Measurements from ENCODE around the gene BACE1-AS.

GRCh38 chr11:117282956-117283355 lies 8.2 kb upstream of the BACE1-AS start:
- no peak for TF ChIP-seq CTCF (IDR thresholded peaks at IDR 0.05; ENCODE audit: insufficient read depth, low read depth, low read length)
- TF ChIP-seq EZH2 (IDR thresholded peaks at IDR 0.05; ENCODE audit: insufficient read depth, low read length): no peak

All from astrocyte (in vitro differentiated cells and primary cell).